Measurements from ENCODE around the gene CEACAM20.
"Not testable (repeated sequence)": the region's sequence is repeated elsewhere in the genome, so short reads cannot be mapped to it uniquely, and the experiment has no call there.

CEACAM20 gene

DNA sequence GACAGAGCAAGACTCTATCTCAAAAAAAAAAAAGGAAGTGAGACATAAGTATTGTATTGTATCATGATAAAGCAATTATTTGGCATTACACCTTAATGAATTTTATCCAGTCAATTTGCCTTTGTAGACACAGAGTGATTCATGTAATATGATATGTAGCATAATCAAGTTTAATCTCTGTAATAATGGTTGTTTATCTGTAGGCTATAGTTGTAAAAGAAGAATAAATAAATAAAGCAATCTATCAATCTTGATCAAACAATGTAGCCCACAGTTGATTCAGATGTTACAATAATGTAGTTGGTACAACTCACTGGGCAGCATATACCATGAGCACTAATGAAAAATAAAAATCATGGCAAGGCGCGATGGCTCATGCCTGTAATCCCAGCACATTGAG lies 28.5 kb upstream of the CEACAM20 start:
- no peak for TF ChIP-seq CTCF (conservative IDR thresholded peaks at IDR 0.05; ENCODE audit: low read length)
- no peak for DNase-seq (ENCODE audit: low read depth)
- no peak overlapping the region for H3K4me3 ChIP-seq (ENCODE audit: low read length)

GRCh38 chr19:44554641-44555246 lies 25.3 kb upstream of the CEACAM20 start:
- TF ChIP-seq CTCF (conservative IDR thresholded peaks at IDR 0.05; ENCODE audit: low read length), result no peak
- no peak overlapping the region for H3K4me3 ChIP-seq (ENCODE audit: low read length)
- DNase-seq (ENCODE audit: low read depth), result no peak

DNA sequence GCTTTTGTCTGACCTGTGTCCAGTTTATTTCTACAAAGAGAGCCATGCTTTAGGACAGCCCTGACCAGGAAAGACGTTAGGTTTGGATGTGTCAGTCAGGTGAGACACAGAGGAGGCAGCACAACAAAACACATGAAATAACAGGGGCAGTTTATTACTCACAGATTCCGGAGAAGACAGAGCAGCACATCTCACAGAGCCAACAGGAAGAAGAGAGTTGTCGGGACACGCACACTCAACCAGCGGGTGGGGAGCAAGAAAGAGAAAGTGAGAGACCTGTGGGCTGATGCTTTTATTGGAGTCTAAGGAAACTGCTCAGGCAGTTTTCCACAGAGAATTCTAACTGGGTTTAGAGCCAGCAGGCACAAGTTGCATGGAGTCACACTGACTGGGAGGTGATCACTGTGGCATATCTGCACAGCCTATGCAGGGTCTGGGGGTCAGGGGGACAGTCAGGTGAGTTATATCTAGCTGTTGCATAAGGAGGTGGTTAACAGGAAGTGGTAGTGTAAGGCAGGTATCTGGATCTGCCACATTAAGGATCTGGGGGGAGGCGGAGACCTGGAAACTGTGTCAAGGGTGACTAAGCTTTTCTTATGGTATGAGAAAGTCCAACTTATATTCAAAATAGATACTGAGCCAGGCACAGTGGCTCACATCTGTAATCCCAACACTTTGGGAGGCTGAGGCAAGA lies 24.1 kb upstream of the CEACAM20 start:
- H3K4me3 ChIP-seq (ENCODE audit: low read length), result no peak overlapping the region
- TF ChIP-seq CTCF (conservative IDR thresholded peaks at IDR 0.05; ENCODE audit: low read length), result no peak
- no peak for DNase-seq (ENCODE audit: low read depth)

GRCh38 chr19:44552324-44552723 lies 22.8 kb upstream of the CEACAM20 start:
- no peak overlapping the region for H3K4me3 ChIP-seq (ENCODE audit: low read length)
- peak; percentile 48 for TF ChIP-seq CTCF (conservative IDR thresholded peaks at IDR 0.05; ENCODE audit: low read length)
- peak; percentile 6 for DNase-seq (ENCODE audit: low read depth)

GRCh38 chr19:44551850-44552249 lies 22.4 kb upstream of the CEACAM20 start:
- H3K4me3 ChIP-seq (ENCODE audit: low read length), result no peak overlapping the region
- TF ChIP-seq CTCF (conservative IDR thresholded peaks at IDR 0.05; ENCODE audit: low read length), result no peak
- DNase-seq (ENCODE audit: low read depth), result no peak

DNA sequence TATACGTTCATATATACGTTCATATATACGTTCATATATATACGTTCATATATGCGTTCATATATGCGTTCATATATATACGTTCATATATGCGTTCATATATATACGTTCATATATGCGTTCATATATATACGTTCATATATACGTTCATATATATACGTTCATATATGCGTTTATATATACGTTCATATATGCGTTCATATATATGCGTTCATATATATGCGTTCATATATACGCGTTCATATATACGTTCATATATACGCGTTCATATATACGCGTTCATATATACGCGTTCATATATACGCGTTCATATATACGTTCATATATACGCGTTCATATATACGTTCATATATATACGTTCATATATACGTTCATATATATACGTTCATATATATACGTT lies 21.5 kb upstream of the CEACAM20 start:
- not testable (repeated sequence) for H3K4me3 ChIP-seq (ENCODE audit: low read length); DNase-seq (ENCODE audit: low read depth)

DNA sequence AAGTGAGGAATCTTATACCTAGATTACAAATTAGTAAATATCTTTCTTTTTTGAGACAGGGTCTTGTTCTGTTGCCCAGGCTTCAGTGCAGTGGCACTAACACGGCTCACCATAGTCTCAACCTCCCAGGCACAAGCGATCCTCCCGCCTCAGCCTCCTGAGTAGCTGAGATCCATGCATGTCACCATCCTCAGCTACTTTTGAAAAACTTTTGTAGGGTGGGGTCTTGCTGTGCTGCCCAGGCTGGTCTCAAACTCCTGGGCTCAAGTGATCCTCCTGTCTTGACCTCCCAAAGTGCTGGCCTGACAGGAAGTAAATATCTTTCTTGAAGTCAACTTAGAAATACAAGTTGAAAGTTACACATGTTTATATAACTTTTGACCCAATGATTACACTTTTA lies 20.0 kb upstream of the CEACAM20 start:
- no peak overlapping the region for H3K4me3 ChIP-seq (ENCODE audit: low read length)
- TF ChIP-seq CTCF (conservative IDR thresholded peaks at IDR 0.05; ENCODE audit: low read length), result no peak
- DNase-seq (ENCODE audit: low read depth), result no peak

Measured in AG10803 (cell line).